ENCODE data around the gene DNMT3A.

The DNMT3A gene

DNA sequence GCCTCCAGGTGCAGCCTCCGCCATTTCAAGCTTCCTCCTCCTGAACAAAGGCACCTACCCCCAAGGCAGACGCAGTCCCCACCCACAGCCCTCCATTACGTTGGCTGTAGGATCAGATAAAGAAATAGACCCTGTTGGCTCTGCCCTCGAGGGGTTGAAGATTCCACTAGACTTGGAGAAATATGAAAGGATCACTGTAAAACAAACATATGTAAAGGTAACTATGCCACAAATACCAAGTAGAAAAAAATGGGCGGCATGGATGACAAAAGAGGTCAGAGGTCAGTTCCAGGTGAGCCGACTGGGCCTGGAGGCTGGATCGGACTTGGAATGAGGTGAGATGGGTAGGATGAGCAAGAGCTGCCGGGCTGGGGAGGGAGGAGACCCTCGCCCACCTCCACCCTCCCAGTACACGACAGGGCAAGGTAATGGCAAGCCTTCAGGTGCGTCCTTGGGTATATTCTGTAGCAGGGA lies 88.5 kb downstream of the DNMT3A start:
- no peak for TF ChIP-seq TAF1 (IDR thresholded peaks at IDR 0.05; ENCODE audit: borderline replicate concordance, insufficient read depth, low read length)
- no peak for TF ChIP-seq FOXP2 (optimal IDR thresholded peaks at IDR 0.05; ENCODE audit: borderline replicate concordance, extremely low read depth, extremely low read length, insufficient read depth)
- TF ChIP-seq SIN3A (IDR thresholded peaks at IDR 0.05; ENCODE audit: borderline replicate concordance, insufficient read depth, low read length): no peak
- TF ChIP-seq, protein P1, sequence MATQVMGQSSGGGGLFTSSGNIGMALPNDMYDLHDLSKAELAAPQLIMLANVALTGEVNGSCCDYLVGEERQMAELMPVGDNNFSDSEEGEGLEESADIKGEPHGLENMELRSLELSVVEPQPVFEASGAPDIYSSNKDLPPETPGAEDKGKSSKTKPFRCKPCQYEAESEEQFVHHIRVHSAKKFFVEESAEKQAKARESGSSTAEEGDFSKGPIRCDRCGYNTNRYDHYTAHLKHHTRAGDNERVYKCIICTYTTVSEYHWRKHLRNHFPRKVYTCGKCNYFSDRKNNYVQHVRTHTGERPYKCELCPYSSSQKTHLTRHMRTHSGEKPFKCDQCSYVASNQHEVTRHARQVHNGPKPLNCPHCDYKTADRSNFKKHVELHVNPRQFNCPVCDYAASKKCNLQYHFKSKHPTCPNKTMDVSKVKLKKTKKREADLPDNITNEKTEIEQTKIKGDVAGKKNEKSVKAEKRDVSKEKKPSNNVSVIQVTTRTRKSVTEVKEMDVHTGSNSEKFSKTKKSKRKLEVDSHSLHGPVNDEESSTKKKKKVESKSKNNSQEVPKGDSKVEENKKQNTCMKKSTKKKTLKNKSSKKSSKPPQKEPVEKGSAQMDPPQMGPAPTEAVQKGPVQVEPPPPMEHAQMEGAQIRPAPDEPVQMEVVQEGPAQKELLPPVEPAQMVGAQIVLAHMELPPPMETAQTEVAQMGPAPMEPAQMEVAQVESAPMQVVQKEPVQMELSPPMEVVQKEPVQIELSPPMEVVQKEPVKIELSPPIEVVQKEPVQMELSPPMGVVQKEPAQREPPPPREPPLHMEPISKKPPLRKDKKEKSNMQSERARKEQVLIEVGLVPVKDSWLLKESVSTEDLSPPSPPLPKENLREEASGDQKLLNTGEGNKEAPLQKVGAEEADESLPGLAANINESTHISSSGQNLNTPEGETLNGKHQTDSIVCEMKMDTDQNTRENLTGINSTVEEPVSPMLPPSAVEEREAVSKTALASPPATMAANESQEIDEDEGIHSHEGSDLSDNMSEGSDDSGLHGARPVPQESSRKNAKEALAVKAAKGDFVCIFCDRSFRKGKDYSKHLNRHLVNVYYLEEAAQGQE (IDR thresholded peaks at IDR 0.05; ENCODE audit: insufficient read depth in 1 of 2, low read depth in 2 of 2, low read length in 2 of 2): no peak
- no peak for TF ChIP-seq POLR2AphosphoS5 (IDR thresholded peaks at IDR 0.05; ENCODE audit: low read depth, low read length)

DNA sequence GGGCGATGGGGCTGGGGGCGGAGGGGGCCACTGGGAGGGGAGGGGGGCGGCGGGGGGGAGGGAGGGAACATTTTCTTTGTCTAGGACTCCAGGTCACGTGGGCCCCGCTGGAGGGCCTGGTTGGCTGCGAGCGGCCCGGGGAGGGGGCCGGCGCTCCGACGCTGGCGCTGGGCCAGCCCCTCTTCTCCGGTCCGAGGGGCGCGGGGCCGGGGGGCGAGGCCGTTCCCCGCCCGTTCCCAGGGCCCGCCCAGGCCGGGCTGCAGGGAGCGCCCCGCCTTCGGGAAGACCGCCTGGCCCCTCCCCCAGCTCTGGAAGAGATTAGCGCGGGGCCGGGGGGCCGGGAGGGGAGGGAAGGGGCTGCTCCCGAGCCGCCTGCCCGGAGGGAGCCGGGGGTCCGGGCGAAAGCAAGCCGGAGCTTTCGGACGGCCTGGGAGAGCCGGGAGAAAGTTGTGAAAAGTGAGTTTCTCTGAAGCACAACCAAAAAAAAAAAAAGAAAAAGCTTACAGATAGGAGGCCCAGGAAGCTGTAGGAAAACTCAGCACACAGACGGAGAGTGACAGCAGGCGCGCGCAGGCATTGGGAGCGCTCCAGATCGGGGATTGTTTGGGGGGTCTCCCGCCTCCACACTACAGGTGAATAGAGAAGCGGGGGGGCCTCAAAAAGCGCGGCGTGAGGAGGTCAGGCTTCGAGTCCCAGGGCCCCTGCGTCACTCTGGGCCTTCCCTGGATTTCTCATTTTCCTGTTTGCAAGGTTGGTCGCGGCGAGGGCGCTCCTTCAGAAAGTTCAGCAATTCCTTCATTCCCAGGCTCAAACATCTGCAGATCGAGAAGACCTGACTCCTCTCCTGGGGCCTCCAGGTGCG lies 89.2 kb downstream of the DNMT3A start:
- TF ChIP-seq POLR2AphosphoS5 (IDR thresholded peaks at IDR 0.05; ENCODE audit: low read depth, low read length): no peak; the same call in 1 of the 2 replicates
- TF ChIP-seq FOXP2 (optimal IDR thresholded peaks at IDR 0.05; ENCODE audit: borderline replicate concordance, extremely low read depth, extremely low read length, insufficient read depth): no peak
- TF ChIP-seq SIN3A (IDR thresholded peaks at IDR 0.05; ENCODE audit: borderline replicate concordance, insufficient read depth, low read length): no peak
- no peak for TF ChIP-seq TAF1 (IDR thresholded peaks at IDR 0.05; ENCODE audit: borderline replicate concordance, insufficient read depth, low read length)
- TF ChIP-seq, protein P1 (IDR thresholded peaks at IDR 0.05; ENCODE audit: insufficient read depth in 1 of 2, low read depth in 2 of 2, low read length in 2 of 2): no peak

DNA sequence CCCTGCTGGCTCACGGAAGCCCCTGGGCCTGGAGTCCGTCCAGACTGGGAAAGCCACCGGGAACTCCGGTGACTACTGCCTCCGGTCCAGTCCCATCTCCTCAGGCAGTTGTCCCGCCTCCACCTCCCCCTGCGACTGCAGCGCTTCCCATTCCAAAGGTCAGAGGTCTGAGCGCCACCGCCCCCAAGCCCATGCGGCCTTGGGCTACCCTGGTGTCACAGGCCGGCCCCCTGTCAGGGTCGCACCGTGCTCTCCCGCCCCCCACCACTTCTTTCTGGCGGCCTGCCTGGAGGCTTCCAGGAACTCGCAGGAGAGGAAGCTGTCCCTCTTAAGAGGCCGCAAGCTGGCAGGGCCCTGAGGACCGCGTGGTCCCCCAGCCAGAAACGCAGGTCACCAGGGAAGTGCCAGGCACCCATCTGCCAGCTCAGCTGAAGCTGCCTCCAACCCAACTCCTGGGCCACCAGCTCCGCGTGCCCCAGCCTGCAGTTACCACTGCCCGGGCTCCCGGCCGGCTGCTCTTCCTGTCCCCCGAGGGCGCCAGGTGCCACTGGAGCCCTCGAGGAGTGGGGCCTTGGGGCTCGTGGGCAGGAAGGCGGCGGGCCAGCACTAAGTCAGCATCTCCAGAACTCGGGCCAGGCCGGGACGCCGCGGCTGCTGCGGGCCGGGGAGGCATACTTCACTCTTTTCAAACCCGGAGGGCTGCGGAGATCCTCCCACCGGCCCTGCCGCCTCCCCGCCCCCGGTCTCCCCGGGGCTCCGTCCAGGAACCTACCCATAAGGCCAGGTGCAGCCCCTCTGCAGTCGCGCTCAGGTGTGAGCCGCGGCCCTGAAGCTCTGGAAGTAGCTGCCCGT lies 90.1 kb downstream of the DNMT3A start:
- TF ChIP-seq SIN3A (IDR thresholded peaks at IDR 0.05; ENCODE audit: borderline replicate concordance, insufficient read depth, low read length) (no peak), FOXP2 (optimal IDR thresholded peaks at IDR 0.05; ENCODE audit: borderline replicate concordance, extremely low read depth, extremely low read length, insufficient read depth) (peak; percentile 28), POLR2AphosphoS5 (IDR thresholded peaks at IDR 0.05; ENCODE audit: low read depth, low read length) (peak; percentile 45), TAF1 (IDR thresholded peaks at IDR 0.05; ENCODE audit: borderline replicate concordance, insufficient read depth, low read length) (no peak)

DNA sequence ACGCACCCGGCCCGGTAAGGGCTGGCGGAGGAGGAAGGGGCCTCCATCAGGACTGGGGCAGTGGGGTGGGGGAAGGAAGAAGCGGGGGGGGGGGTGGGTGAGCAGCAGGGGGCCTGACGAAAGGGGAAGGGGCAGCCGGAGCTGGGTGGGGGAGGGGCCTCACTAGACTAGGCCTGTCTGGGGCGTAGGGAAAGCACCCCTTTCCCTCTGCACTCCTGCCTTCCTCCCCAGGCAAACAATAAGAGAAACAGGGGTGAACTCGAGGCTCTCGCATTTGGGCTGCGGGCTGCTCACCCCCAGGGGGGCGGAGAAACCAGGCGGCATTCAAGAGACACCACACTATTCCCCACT lies 90.7 kb downstream of the DNMT3A start:
- TF ChIP-seq SIN3A (IDR thresholded peaks at IDR 0.05; ENCODE audit: borderline replicate concordance, insufficient read depth, low read length) (no peak), POLR2AphosphoS5 (IDR thresholded peaks at IDR 0.05; ENCODE audit: low read depth, low read length) (no peak), FOXP2 (optimal IDR thresholded peaks at IDR 0.05; ENCODE audit: borderline replicate concordance, extremely low read depth, extremely low read length, insufficient read depth) (no peak), TAF1 (IDR thresholded peaks at IDR 0.05; ENCODE audit: borderline replicate concordance, insufficient read depth, low read length) (no peak)
- TF ChIP-seq, protein P1 (IDR thresholded peaks at IDR 0.05; ENCODE audit: insufficient read depth in 1 of 2, low read depth in 2 of 2, low read length in 2 of 2): no peak

DNA sequence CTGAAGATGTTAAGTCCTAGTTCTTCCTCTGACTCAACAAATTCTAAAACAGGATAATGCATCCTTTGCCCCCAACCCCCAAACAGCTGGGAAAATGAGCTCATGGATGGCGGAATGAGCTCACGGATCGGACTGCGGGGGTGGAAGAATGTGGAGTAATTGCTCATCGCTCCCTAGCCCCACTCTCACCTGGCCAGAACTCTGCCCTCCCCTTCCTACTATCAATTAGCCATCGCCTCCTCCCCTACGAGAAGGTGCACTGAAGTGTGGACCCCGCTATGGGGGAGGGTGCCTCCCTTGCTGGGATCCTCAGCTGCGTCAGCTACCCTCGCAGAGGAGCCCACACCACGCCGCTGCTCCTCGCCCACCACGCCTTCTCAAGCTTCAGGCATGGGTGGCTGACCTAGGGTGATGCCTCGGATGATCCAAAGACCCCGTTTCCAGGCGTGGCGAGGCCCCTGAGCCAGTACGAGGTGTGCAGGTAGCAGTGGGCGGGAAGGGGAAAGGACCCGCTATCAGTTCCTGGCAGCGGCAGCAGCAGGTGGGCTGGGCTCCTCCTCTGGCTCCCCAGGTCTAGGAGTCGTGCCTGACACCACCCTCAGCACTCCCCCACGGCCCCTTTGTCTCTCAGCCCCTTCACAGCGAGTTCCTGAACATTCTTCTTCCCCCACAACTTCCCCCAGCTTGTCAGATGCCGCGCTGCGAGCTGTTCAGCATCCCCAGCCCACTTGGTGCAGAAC lies 91.2 kb downstream of the DNMT3A start:
- TF ChIP-seq FOXP2 (optimal IDR thresholded peaks at IDR 0.05; ENCODE audit: borderline replicate concordance, extremely low read depth, extremely low read length, insufficient read depth) (no peak), TAF1 (IDR thresholded peaks at IDR 0.05; ENCODE audit: borderline replicate concordance, insufficient read depth, low read length) (no peak), SIN3A (IDR thresholded peaks at IDR 0.05; ENCODE audit: borderline replicate concordance, insufficient read depth, low read length) (no peak), POLR2AphosphoS5 (IDR thresholded peaks at IDR 0.05; ENCODE audit: low read depth, low read length) (no peak)
- TF ChIP-seq, protein P1 (IDR thresholded peaks at IDR 0.05; ENCODE audit: insufficient read depth in 1 of 2, low read depth in 2 of 2, low read length in 2 of 2): no peak
